Muscle of back (tissue), 11 donors: ENCODE data around the gene ATF6. TPM values are rescaled to one million over a fixed set of nuclear protein-coding genes. Genes with fewer than 3 reads are reported as not detected.
A peak's percentile ranks its signal among the peaks of the same experiment; 100 is the strongest.

ENCODE experiments used
- DNase-seq, 3 donors: peaks; one replicate each; pipeline versions ENCODE4 v3.0.0 to v3.0.0-alpha.2; 2013
- polyA plus RNA-seq, 10 donors: library from polyadenylated mRNA; unstranded; fragments of 120-200 nt; gene quantifications; one replicate each; pipeline ENCODE4 v1.2.1, GENCODE V29; 2013; ENCODE audit not compliant: insufficient read length in 10 of 10

ATF6 gene
- polyA plus RNA-seq, 10 donors: 14.5 to 20.5 (median 18.1) TPM

- DNase-seq: peak in 2 of 3 donors; percentile 47 to 70
Observed at GRCh38 chr1:161994175-161994668, 228.1 kb downstream of the ATF6 start.

- DNase-seq: no peak
Observed at GRCh38 chr1:161997152-161997551, 231.0 kb downstream of the ATF6 start.

GRCh38 chr1:161998811-161999210, 232.7 kb downstream of the ATF6 start:
- DNase-seq: no peak

- no peak for DNase-seq
Observed at GRCh38 chr1:161999301-162000052, 233.4 kb downstream of the ATF6 start.

- DNase-seq: no peak
Observed at GRCh38 chr1:162000053-162000420, 233.9 kb downstream of the ATF6 start.

GRCh38 chr1:162003061-162003829, 237.1 kb downstream of the ATF6 start:
- peak; percentile 75 to 87 (median 83) for DNase-seq

GRCh38 chr1:162003830-162004215, 237.7 kb downstream of the ATF6 start:
- peak in 2 of 3 donors; percentile 73 for DNase-seq

GRCh38 chr1:162004441-162004950, 238.4 kb downstream of the ATF6 start:
- DNase-seq: no peak

GRCh38 chr1:162006081-162006480, 240.0 kb downstream of the ATF6 start:
- DNase-seq: no peak

- DNase-seq: no peak
Observed at GRCh38 chr1:162007466-162007865, 241.3 kb downstream of the ATF6 start.

GRCh38 chr1:162008799-162009198, 242.7 kb downstream of the ATF6 start:
- DNase-seq: no peak

GRCh38 chr1:162009501-162010174, 243.5 kb downstream of the ATF6 start:
- DNase-seq: no peak

GRCh38 chr1:162010175-162010506, 244.0 kb downstream of the ATF6 start:
- no peak for DNase-seq

GRCh38 chr1:162011337-162012012, 245.4 kb downstream of the ATF6 start:
- peak in 2 of 3 donors; percentile 63 to 73 for DNase-seq

GRCh38 chr1:162013289-162013688, 247.2 kb downstream of the ATF6 start:
- DNase-seq: no peak

Other genes starting within 250 kb of the ATF6 start
- 1 to 10 TPM in 1 of 10 donors, under 1 TPM in 8, not detected in 1; 0.43 to 1.7 (median 0.65) TPM for gene HSPA6, start 241.8 kb upstream of the ATF6 start, polyA plus RNA-seq
- 1 to 10 TPM; 1.4 to 2.7 (median 2.0) TPM for gene FCGR3A, start 216.5 kb upstream of the ATF6 start, polyA plus RNA-seq
- gene FCGR3B, start 135.1 kb upstream of the ATF6 start, polyA plus RNA-seq: 1 to 10 TPM in 1 of 10 donors, under 1 TPM in 7, not detected in 2; 0.19 to 1.0 (median 0.42) TPM
- under 1 TPM in 7 of 10 donors, not detected in 3; 0.06 to 0.40 (median 0.27) TPM for gene FCGR2B, start 103.2 kb upstream of the ATF6 start, polyA plus RNA-seq
- 1 to 10 TPM in 1 of 10 donors, under 1 TPM in 8, not detected in 1; 0.19 to 1.5 (median 0.31) TPM for gene FCRLA, start 59.1 kb upstream of the ATF6 start, polyA plus RNA-seq
- gene FCRLB, start 44.8 kb upstream of the ATF6 start, polyA plus RNA-seq: under 1 TPM; 0.17 to 0.59 (median 0.42) TPM
- gene DUSP12, start 16.5 kb upstream of the ATF6 start, polyA plus RNA-seq: 10 to 100 TPM; 18.6 to 33.9 (median 24.6) TPM